BJ (cell line): ENCODE results near the gene ITPKC. TPM values are rescaled to one million over a fixed set of nuclear protein-coding genes. Genes with fewer than 3 reads are reported as not detected.

Source experiments
- CTCF ChIA-PET: fragments of 350-600 bp; formaldehyde crosslinking; extraction: SDS; loops from one replicate; lab custom pipeline; 2021; ENCODE audit warnings: antibody characterized with exemption, inconsistent platforms; lab: Yijun Ruan, JAX
- POLR2A ChIA-PET: fragments of 300-600 bp; sonication (Branson Sonifier 250); formaldehyde crosslinking; extraction: SDS; loops from one replicate; lab custom pipeline; 2021; ENCODE audit warnings: antibody characterized with exemption; lab: Charles Lee
- DNase-seq: peaks from one replicate; pipeline ENCODE4 v3.0.0-alpha.2; 2011; ENCODE audit warnings: low read depth
- H3K27me3 ChIP-seq: 2 replicates; pipeline ENCODE4 v1.6.0; 2011; ENCODE audit warnings: low read length; ENCODE audit not compliant: control insufficient read depth, insufficient read depth
- H3K36me3 ChIP-seq: 2 replicates; pipeline ENCODE4 v1.5.1; 2011; ENCODE audit warnings: low read length; ENCODE audit not compliant: control insufficient read depth, insufficient read depth
- H3K4me3 ChIP-seq: 2 replicates; pipeline ENCODE4 v1.5.1; 2011; ENCODE audit warnings: low read depth, mild to moderate bottlenecking, control low read depth, low read length
- polyA plus RNA-seq: library from polyadenylated mRNA; depleted of rRNA; stranded (reverse); fragments of >200 nt; gene quantifications from 2 replicates; pipeline ENCODE4 v1.2.3, GENCODE V29; 2011
- TF ChIP-seq, protein P1 (sequence below): IDR thresholded peaks from 2 replicates; pipeline ENCODE4 v1.5.1; 2011; ENCODE audit warnings: low read depth, mild to moderate bottlenecking, control low read depth, inconsistent platforms, low read length, moderate library complexity; ENCODE audit not compliant: insufficient read depth

ITPKC gene
- polyA plus RNA-seq, 1 experiment: 11.9 TPM

- Histone ChIP-seq H3K4me3 (no peak overlapping the region), H3K27me3 (no peaks in the 10 kb centered on the region), H3K36me3 (peaks cover 11% of the 10 kb centered on the region)
- POLR2A ChIA-PET: no interaction called here
- CTCF ChIA-PET: interaction anchor here (1.4 to 2.2 kb wide), 2 partner anchors 12 to 21 kb away, joined by 3 to 4 read pairs; no protein-coding TSS in a partner anchor
- TF ChIP-seq, protein P1, sequence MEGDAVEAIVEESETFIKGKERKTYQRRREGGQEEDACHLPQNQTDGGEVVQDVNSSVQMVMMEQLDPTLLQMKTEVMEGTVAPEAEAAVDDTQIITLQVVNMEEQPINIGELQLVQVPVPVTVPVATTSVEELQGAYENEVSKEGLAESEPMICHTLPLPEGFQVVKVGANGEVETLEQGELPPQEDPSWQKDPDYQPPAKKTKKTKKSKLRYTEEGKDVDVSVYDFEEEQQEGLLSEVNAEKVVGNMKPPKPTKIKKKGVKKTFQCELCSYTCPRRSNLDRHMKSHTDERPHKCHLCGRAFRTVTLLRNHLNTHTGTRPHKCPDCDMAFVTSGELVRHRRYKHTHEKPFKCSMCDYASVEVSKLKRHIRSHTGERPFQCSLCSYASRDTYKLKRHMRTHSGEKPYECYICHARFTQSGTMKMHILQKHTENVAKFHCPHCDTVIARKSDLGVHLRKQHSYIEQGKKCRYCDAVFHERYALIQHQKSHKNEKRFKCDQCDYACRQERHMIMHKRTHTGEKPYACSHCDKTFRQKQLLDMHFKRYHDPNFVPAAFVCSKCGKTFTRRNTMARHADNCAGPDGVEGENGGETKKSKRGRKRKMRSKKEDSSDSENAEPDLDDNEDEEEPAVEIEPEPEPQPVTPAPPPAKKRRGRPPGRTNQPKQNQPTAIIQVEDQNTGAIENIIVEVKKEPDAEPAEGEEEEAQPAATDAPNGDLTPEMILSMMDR: no peak
- no peak for DNase-seq
Observed at GRCh38 chr19:40742886-40743285, 26.0 kb downstream of the ITPKC start.

DNA sequence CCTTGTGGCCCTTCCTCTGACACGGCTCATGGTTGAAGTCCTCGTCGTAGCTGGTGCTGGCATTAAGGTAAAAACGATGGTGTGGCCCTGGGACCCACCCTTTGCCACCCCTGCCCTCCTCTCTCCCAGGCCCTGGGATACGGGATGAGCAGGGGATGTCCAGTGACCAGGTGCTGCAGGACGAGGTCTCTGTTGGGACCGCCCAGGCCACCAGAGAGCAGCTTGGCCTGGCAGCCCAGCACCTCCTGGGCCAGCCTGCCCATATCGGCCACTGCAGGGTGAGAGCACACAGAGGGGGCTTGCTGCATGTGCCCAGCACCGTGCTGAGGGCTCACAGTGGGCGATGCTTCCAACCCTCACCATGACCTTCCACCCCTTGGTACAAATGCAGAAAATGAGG lies 27.0 kb downstream of the ITPKC start:
- Histone ChIP-seq H3K36me3 (peaks cover 9% of the 10 kb centered on the region), H3K27me3 (no peaks in the 10 kb centered on the region), H3K4me3 (no peak overlapping the region)
- no peak for DNase-seq
- TF ChIP-seq, protein P1: no peak
- ChIA-PET POLR2A (no interaction called here), CTCF (interaction anchor here (0.6 to 1.8 kb wide), 4 partner anchors 12 to 34 kb away, joined by 3 to 7 read pairs (median 4); partner anchors contain the start of gene RAB4B)

DNA sequence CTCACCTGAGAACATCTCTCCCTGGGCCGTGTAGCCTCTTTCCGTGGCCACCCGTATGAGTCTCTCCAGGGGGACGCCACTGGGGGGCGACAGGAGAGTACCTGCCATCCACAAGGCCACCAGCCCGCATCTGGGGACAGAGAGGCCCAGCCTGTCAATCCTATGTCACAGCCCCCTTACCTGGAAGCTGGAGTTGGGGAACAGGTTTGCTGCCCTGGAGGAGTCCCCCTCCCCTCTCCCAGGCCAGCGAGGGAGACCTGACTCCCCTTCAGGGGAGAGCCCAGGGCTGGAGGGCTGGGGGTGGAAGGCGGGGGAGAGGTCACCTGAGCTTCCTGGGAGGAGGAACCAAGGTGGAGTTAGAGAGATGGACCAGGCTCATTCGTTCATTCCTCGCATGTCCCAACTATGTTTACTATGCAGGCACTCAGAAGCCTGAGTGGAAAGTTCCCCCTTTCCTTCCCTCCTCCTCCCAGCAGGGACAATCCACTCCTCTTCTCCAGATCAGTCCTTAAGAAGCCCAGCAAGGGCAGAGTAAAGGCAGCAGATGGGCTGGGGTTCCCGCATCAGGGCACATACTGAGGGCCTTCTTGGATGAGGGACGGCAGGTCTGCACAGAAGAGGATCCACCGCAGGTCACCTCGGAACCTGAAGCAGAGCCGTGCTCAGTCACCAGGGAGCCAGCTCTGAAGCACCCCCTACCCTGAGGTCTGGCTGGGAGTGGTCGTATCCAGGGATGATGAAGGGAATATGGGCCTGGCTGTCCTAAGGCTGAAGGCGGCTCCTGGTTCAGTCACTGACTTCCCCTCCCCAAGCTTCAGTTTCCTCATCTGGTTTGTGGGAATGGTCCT lies 27.9 kb downstream of the ITPKC start:
- Histone ChIP-seq H3K27me3 (no peaks in the 10 kb centered on the region), H3K36me3 (peaks cover 3% of the 10 kb centered on the region), H3K4me3 (no peak overlapping the region)
- no peak for DNase-seq
- TF ChIP-seq, protein P1: no peak
- ChIA-PET CTCF (interaction anchor here (1.3 to 1.8 kb wide), 3 partner anchors 12 to 22 kb away, joined by 3 to 7 read pairs (median 4); no protein-coding TSS in a partner anchor), POLR2A (no interaction called here)

DNA sequence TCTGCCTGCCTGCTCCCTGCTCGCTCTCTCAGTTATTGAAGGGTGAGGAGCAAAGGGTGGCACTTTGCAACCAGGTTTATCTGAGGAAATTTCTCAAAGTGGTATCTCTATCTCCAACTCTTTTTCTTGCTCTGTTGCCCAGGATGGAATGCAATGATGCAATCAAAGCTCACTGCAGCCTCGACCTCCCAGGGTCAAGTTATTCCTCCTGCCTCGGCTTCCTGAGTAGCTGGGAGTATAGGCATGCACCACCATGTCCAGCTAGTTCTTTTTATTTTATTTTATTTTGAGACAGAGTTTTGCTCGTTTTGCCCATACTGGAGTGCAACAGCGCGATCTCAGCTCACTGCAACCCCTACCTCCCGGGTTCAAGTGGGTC lies 28.5 kb downstream of the ITPKC start:
- ChIA-PET POLR2A (no interaction called here), CTCF (interaction anchor here (1.8 kb wide), 1 partner anchor 13 kb away, joined by 7 read pairs; no protein-coding TSS in a partner anchor)
- DNase-seq: no peak
- Histone ChIP-seq H3K36me3 (peaks cover 3% of the 10 kb centered on the region), H3K4me3 (no peak overlapping the region), H3K27me3 (no peaks in the 10 kb centered on the region)
- TF ChIP-seq, protein P1: no peak

- POLR2A ChIA-PET: no interaction called here
- no peaks in the 10 kb centered on the region for H3K27me3 ChIP-seq
- CTCF ChIA-PET: interaction anchor here (1.1 to 1.3 kb wide), 2 partner anchors 21 to 84 kb away, joined by 3 to 7 read pairs; no protein-coding TSS in a partner anchor
- DNase-seq: no peak
- H3K4me3 ChIP-seq: no peak overlapping the region
- TF ChIP-seq, protein P1: no peak
- no peaks in the 10 kb centered on the region; the same call in 1 of the 2 replicates for H3K36me3 ChIP-seq
Observed at GRCh38 chr19:40747536-40747935, 30.6 kb downstream of the ITPKC start.
